HCT116 (cell line): ENCODE data around the gene NOC4L. TPM values are rescaled to one million over a fixed set of nuclear protein-coding genes. Genes with fewer than 3 reads are reported as not detected.
"Not testable (repeated sequence)": the region's sequence is repeated elsewhere in the genome, so short reads cannot be mapped to it uniquely, and the experiment has no call there.

Experiments used
- ATAC-seq: fragments of 200-7000 bp; cut with Tn5 transposase; 2 replicates; pipeline ENCODE4 v1.9.1; 2020; ENCODE audit warnings: mild to moderate bottlenecking, moderate library complexity
- BruUV-seq: library from RNA; stranded (reverse); fragments of 400-500 nt; replicated peaks from 2 replicates; lab custom pipeline; 2021; lab: Mats Ljungman, UMichigan
- CTCF ChIA-PET: fragments of 300-600 bp; sonication (Branson Sonifier 250); formaldehyde crosslinking; loops from one replicate; lab custom pipeline; 2021; ENCODE audit warnings: antibody characterized with exemption; lab: Charles Lee
- POLR2A ChIA-PET: fragments of 300-600, 350-600 bp; sonication (Branson Sonifier 250); formaldehyde crosslinking; loops from one replicate; lab custom pipeline; 2021; ENCODE audit warnings: antibody characterized with exemption; lab: Charles Lee
- RAD21 ChIA-PET, 2 experiments: fragments of 300-600 bp; sonication (Branson Sonifier 250); formaldehyde crosslinking; loops; one replicate each; lab custom pipeline; 2023; ENCODE audit warnings: low total read pairs in 2 of 2; ENCODE audit not compliant: uncharacterized antibody in 2 of 2, unreplicated experiment in 2 of 2, low non-redundant PET in 1 of 2; lab: Charles Lee
- DNase-seq: peaks from one replicate; pipeline ENCODE4 v3.0.0-alpha.2; 2010; ENCODE audit warnings: low read depth, low spot score
- H2AFZ ChIP-seq: fragments of 200-600 bp; shearing (Covaris generic), sonication (generic); 2 replicates; pipeline ENCODE4 v1.6.1; 2017; ENCODE audit warnings: low read depth, mixed run types, mixed read lengths, antibody characterized with exemption, low read length; ENCODE audit not compliant: poor library complexity, severe bottlenecking
- H3K27ac ChIP-seq: 2 replicates; pipeline ENCODE4 v1.5.1; 2012; ENCODE audit warnings: low read depth, low read length
- H3K27me3 ChIP-seq: fragments of 200-600 bp; sonication (generic); 2 replicates; pipeline ENCODE4 v1.6.1; 2016; ENCODE audit warnings: mixed run types, low read length, mixed read lengths; ENCODE audit not compliant: insufficient read depth
- H3K36me3 ChIP-seq, 2 experiments: fragments of 200-500 bp in 1 of 2; fragments of 200-600 bp in 1 of 2; sonication (Bioruptor generic) in 1 of 2; sonication (generic) in 1 of 2; 2 replicates each; pipeline versions ENCODE4 v1.5.1 to v1.6.1; 2014 to 2016; ENCODE audit warnings: low read length in 2 of 2, inconsistent platforms in 1 of 2, mixed read lengths in 1 of 2, mixed run types in 1 of 2; ENCODE audit not compliant: insufficient read depth in 2 of 2, control insufficient read depth in 1 of 2
- H3K4me1 ChIP-seq, 2 experiments: fragments of 200-600 bp in 1 of 2; sonication (generic) in 1 of 2; 2 replicates each; pipeline versions ENCODE4 v1.5.1 to v1.6.1; 2012 to 2017; ENCODE audit warnings: low read length in 2 of 2, inconsistent platforms in 1 of 2, mild to moderate bottlenecking in 1 of 2, mixed read lengths in 1 of 2, mixed run types in 1 of 2, moderate library complexity in 1 of 2; ENCODE audit not compliant: insufficient read depth in 2 of 2, control insufficient read depth in 1 of 2
- H3K4me2 ChIP-seq: fragments of 200-600 bp; sonication (generic); 2 replicates; pipeline ENCODE4 v1.6.1; 2017; ENCODE audit warnings: mixed run types, low read length, mixed read lengths
- H3K4me3 ChIP-seq, 2 experiments: fragments of 200-600 bp in 1 of 2; sonication (generic) in 1 of 2; replicated peaks in 1 of 2; 2 replicates each; pipeline ENCODE4 v1.5.1; 2011 to 2016; ENCODE audit warnings: low read length in 2 of 2, control low read depth in 1 of 2, low read depth in 1 of 2, mild to moderate bottlenecking in 1 of 2, mixed read lengths in 1 of 2, mixed run types in 1 of 2
- H3K79me2 ChIP-seq: fragments of 200-600 bp; sonication (generic); 2 replicates; pipeline ENCODE4 v1.6.1; 2017; ENCODE audit warnings: mild to moderate bottlenecking, mixed run types, low read length, moderate library complexity, mixed read lengths; ENCODE audit not compliant: insufficient read depth
- H3K9ac ChIP-seq: fragments of 200-600 bp; sonication (generic); 2 replicates; pipeline ENCODE4 v1.6.1; 2016; ENCODE audit warnings: low read length, mixed read lengths
- H3K9me2 ChIP-seq: fragments of 200-600 bp; sonication (generic), shearing (Covaris generic); 2 replicates; pipeline ENCODE4 v1.6.1; 2017; ENCODE audit warnings: mixed run types, mild to moderate bottlenecking, moderate library complexity; ENCODE audit not compliant: insufficient read depth
- H3K9me3 ChIP-seq, 2 experiments: fragments of 200-500 bp in 1 of 2; fragments of 200-600 bp in 1 of 2; sonication (Bioruptor generic) in 1 of 2; sonication (generic) in 1 of 2; 2 replicates each; pipeline ENCODE4 v1.6.1; 2014 to 2017; ENCODE audit warnings: low read length in 2 of 2, mixed read lengths in 2 of 2, inconsistent platforms in 1 of 2, low read depth in 1 of 2, mild to moderate bottlenecking in 1 of 2, mixed run types in 1 of 2, moderate library complexity in 1 of 2; ENCODE audit not compliant: control insufficient read depth in 1 of 2, insufficient read depth in 1 of 2
- H4K20me1 ChIP-seq: fragments of 200-600 bp; sonication (generic), shearing (Covaris generic); 2 replicates; pipeline ENCODE4 v1.6.1; 2017; ENCODE audit warnings: mixed run types, mild to moderate bottlenecking, moderate library complexity; ENCODE audit not compliant: insufficient read depth
- RAD21 ChIP-seq: IDR thresholded peaks from 2 replicates; pipeline ENCODE4 v1.6.1; 2012; ENCODE audit warnings: low read depth, mild to moderate bottlenecking
- TCF7L2 ChIP-seq: IDR thresholded peaks from 2 replicates; pipeline ENCODE4 v1.7.0; 2011; ENCODE audit warnings: borderline replicate concordance, inconsistent platforms; ENCODE audit not compliant: insufficient read depth, insufficient read length; ENCODE audit errors: extremely low read depth
- YY1 ChIP-seq: IDR thresholded peaks from 2 replicates; pipeline ENCODE4 v1.6.1; 2011; ENCODE audit warnings: low read length, low read depth, moderate library complexity, mild to moderate bottlenecking; ENCODE audit not compliant: insufficient replicate concordance; ENCODE audit errors: extremely low read depth
- ZFX ChIP-seq: fragments of 450-650 bp; IDR thresholded peaks from 2 replicates; pipeline ENCODE4 v1.6.1; 2017
- ZNF274 ChIP-seq: fragments of 200-500 bp; sonication (Bioruptor generic); IDR thresholded peaks from 2 replicates; pipeline ENCODE4 v1.6.1; 2014; ENCODE audit warnings: mild to moderate bottlenecking, low read depth, low read length, inconsistent platforms
- intact Hi-C: fragments of 100-400 bp; cut with micrococcal nuclease; formaldehyde crosslinking; loops from 2 replicates; pipeline ENCODE4 v1.10.0; 2022
- total RNA-seq: library from RNA; stranded (reverse); gene quantifications from one replicate; pipeline ENCODE4 v1.2.1, GENCODE V29; 2021; ENCODE audit not compliant: unreplicated experiment
- TF ChIP-seq, protein P1 (sequence below), 3 experiments: fragments of 200-600 bp in 1 of 3; sonication (generic) in 1 of 3; IDR thresholded peaks in 2 of 3; conservative IDR thresholded peaks in 1 of 3; 2 replicates each; pipeline ENCODE4 v1.5.1; 2012 to 2017; ENCODE audit warnings: low read depth in 2 of 3, low read length in 2 of 3, antibody characterized with exemption in 1 of 3, borderline replicate concordance in 1 of 3, control low read depth in 1 of 3, mild to moderate bottlenecking in 1 of 3, mixed read lengths in 1 of 3, mixed run types in 1 of 3, moderate library complexity in 1 of 3; ENCODE audit not compliant: insufficient read depth in 1 of 3
- TF ChIP-seq, protein P2 (sequence below): IDR thresholded peaks from 2 replicates; pipeline ENCODE4 v1.6.1; 2012
- TF ChIP-seq, protein P3 (sequence below): IDR thresholded peaks from 2 replicates; pipeline ENCODE4 v1.6.1; 2012

The NOC4L gene
- total RNA-seq, 1 experiment from 2014 or later = 47.6 TPM

DNA sequence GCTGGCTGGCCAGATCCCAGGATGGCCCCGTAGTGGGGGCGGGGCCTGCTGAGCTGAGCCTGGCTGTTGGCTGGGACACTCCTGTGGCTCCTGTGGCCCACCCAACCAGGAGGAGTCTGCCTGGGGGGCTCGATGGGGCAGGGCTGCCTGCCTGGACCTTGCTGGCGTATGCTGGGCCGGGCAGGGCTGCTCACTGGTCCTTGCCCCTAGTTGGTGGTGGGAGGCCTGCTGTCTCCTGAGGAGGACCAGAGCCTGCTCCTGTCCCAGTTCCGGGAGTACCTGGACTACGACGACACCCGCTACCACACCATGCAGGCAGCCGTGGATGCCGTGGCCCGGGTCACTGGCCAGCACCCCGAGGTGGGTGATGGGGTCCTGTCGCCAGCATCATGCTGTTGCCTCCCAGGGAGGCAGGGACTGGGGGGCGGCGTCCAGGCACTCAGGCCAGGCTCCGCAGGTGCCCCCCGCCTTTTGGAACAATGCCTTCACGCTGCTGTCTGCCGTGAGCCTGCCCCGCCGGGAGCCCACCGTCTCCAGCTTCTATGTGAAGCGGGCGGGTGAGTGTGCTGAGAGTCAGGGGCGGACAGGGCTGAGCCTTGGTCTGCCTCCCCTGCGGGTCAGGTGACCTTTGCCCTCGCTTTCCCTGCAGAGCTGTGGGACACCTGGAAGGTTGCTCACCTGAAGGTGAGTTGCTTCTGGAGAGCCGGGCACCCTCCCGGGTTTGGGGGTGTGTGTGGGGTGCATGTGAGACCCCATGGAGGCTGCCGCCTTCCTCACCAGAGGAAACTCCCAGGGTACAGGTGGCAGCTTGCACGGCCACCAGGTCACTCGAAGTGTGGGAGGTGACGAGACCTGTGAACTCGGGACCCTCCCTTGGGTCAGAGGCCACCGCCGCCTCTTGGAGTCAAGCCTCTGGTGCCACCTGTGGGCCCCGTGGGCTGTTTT lies 3.4 kb downstream of the NOC4L start (continued):
- TF ChIP-seq, protein P1, sequence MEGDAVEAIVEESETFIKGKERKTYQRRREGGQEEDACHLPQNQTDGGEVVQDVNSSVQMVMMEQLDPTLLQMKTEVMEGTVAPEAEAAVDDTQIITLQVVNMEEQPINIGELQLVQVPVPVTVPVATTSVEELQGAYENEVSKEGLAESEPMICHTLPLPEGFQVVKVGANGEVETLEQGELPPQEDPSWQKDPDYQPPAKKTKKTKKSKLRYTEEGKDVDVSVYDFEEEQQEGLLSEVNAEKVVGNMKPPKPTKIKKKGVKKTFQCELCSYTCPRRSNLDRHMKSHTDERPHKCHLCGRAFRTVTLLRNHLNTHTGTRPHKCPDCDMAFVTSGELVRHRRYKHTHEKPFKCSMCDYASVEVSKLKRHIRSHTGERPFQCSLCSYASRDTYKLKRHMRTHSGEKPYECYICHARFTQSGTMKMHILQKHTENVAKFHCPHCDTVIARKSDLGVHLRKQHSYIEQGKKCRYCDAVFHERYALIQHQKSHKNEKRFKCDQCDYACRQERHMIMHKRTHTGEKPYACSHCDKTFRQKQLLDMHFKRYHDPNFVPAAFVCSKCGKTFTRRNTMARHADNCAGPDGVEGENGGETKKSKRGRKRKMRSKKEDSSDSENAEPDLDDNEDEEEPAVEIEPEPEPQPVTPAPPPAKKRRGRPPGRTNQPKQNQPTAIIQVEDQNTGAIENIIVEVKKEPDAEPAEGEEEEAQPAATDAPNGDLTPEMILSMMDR (IDR thresholded peaks at IDR 0.05 in 2 of 3, conservative IDR thresholded peaks at IDR 0.05 in 1 of 3; ENCODE audit: borderline replicate concordance in 1 of 3, insufficient read depth in 1 of 3, low read depth in 2 of 3, low read length in 2 of 3) = no peak
- TF ChIP-seq YY1 = no peak

DNA sequence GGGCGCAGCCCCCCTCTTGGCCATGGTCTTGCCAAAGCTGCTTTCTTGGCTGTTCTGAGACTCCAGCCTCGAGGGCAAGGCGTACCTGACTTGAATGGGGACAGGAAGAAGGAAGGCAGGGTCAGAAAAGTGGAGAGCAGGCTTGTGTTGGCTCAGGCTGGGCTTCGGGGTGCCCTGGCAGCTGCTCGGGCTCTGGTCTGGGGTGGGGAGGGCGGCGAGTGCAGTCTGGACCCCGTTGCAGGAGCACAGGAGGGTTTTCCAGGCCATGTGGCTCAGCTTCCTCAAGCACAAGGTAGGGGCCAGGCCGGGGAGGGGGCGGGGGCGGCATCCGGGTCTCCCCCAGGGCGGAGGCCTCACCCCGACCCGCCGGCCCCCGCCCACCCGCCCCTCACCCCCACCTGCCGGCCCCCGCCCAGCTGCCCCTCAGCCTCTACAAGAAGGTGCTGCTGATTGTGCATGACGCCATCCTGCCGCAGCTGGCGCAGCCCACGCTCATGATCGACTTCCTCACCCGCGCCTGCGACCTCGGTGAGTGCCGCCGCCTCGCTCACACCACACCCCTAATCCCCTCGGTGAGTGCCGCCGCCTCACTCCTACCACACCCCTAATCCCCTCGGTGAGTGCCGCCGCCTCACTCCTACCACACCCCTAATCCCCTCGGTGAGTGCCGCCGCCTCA lies 4.2 kb downstream of the NOC4L start:
- no TSS peak for BruUV-seq
- DNase-seq = no peak
- no peak overlapping the region for H3K4me3 ChIP-seq
- peaks cover 42% of the 10 kb centered on the region for H3K79me2 ChIP-seq
- intact Hi-C loops = no loop called here
- ATAC-seq = no peak
- CTCF ChIA-PET = no interaction called here
- no peaks in the 10 kb centered on the region for H3K9me2 ChIP-seq
- H4K20me1 ChIP-seq = no peaks in the 10 kb centered on the region
- no peak overlapping the region for H3K27ac ChIP-seq
- TF ChIP-seq ZNF274 (no peak), ZFX (no peak), TCF7L2 (no peak), RAD21 (no peak)
- TF ChIP-seq, protein P1 (IDR thresholded peaks at IDR 0.05 in 2 of 3, conservative IDR thresholded peaks at IDR 0.05 in 1 of 3; ENCODE audit: borderline replicate concordance in 1 of 3, insufficient read depth in 1 of 3, low read depth in 2 of 3, low read length in 2 of 3) = no peak
- TF ChIP-seq, protein P2, sequence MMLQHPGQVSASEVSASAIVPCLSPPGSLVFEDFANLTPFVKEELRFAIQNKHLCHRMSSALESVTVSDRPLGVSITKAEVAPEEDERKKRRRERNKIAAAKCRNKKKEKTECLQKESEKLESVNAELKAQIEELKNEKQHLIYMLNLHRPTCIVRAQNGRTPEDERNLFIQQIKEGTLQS = no peak
- TF ChIP-seq, protein P3, sequence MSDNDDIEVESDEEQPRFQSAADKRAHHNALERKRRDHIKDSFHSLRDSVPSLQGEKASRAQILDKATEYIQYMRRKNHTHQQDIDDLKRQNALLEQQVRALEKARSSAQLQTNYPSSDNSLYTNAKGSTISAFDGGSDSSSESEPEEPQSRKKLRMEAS = no peak
- TF ChIP-seq, all 23 proteins: peak for 0
- Histone ChIP-seq H3K9me3 (no peaks in the 10 kb centered on the region), H3K9ac (no peak overlapping the region), H3K36me3 (peaks cover 0 to 14% of the 10 kb centered on the region in 2 experiments; a peak in 2 of 4 replicates), H3K4me2 (no peak overlapping the region), H3K27me3 (no peaks in the 10 kb centered on the region), H2AFZ (no peak overlapping the region), H3K4me1 (peaks cover 6 to 9% of the 10 kb centered on the region in 2 experiments; a peak in 3 of 4 replicates)
- ChIA-PET POLR2A (no interaction called here), RAD21 (no interaction called here)

DNA sequence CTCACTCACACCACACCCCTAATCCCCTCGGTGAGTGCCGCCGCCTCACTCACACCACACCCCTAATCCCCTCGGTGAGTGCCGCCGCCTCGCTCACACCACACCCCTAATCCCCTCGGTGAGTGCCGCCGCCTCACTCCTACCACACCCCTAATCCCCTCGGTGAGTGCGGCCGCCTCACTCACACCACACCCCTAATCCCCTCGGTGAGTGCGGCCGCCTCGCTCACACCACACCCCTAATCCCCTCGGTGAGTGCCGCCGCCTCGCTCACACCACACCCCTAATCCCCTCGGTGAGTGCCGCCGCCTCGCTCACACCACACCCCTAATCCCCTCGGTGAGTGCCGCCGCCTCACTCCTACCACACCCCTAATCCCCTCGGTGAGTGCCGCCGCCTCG lies 5.3 kb downstream of the NOC4L start:
- ATAC-seq, H2AFZ ChIP-seq, POLR2A ChIA-PET: not testable (repeated sequence)

More for the DNA sequence above, 5.3 kb downstream of the NOC4L start:
- H3K4me2 ChIP-seq, H4K20me1 ChIP-seq, H3K9me2 ChIP-seq, H3K27me3 ChIP-seq, H3K4me1 ChIP-seq, intact Hi-C loops, H3K27ac ChIP-seq, RAD21 ChIA-PET, DNase-seq, H3K9ac ChIP-seq, BruUV-seq, H3K9me3 ChIP-seq, H3K4me3 ChIP-seq, CTCF ChIA-PET: not testable (repeated sequence)
- H3K36me3 ChIP-seq = peaks cover 0 to 14% of the 10 kb centered on the region in 2 experiments; a peak in 2 of 4 replicates
- peaks cover 35% of the 10 kb centered on the region for H3K79me2 ChIP-seq
